Right atrium auricular region (tissue), 2 donors: ENCODE measurements around the gene PITPNB. TPM values are rescaled to one million over a fixed set of nuclear protein-coding genes. Genes with fewer than 3 reads are reported as not detected.

Experiments
- DNase-seq: peaks from one replicate; pipeline ENCODE4 v3.0.0-alpha.2; 2019; ENCODE audit warnings: low spot score
- H3K27ac ChIP-seq, 2 donors: fragments of 200-600 bp; sonication (generic); 1 replicate in 1 of 2; 2 replicates in 1 of 2; pipeline ENCODE4 v1.5.1; 2016 to 2019
- H3K27me3 ChIP-seq, 2 donors: fragments of 200-600 bp; sonication (generic); one replicate each; pipeline versions ENCODE4 v1.5.1 to v1.6.0; 2017 to 2019
- H3K36me3 ChIP-seq: fragments of 200-600 bp; sonication (generic); one replicate; pipeline ENCODE4 v1.5.1; 2016
- H3K4me1 ChIP-seq, 2 donors: fragments of 200-600 bp; sonication (generic); one replicate each; pipeline versions ENCODE4 v1.5.1 to v1.6.0; 2017 to 2019
- H3K4me3 ChIP-seq, 2 donors: fragments of 200-600 bp; sonication (generic); 1 replicate in 1 of 2; 2 replicates in 1 of 2; pipeline ENCODE4 v1.5.1; 2017 to 2019; ENCODE audit warnings: mild to moderate bottlenecking in 1 of 2, moderate library complexity in 1 of 2
- H3K9me3 ChIP-seq, 2 donors: fragments of 200-600 bp; sonication (generic); one replicate each; pipeline ENCODE4 v1.5.1; 2019
- total RNA-seq, 2 donors: library from RNA; depleted of rRNA; stranded (reverse); fragments of >200 nt; gene quantifications; one replicate each; pipeline ENCODE4 v1.1.0, GENCODE V29; 2016
- TF ChIP-seq, protein P1 (sequence below), 2 donors: fragments of 200-600 bp; sonication (generic); IDR thresholded peaks; one replicate each; pipeline ENCODE4 v1.5.1; 2019; ENCODE audit warnings: antibody characterized with exemption in 2 of 2

PITPNB gene
- total RNA-seq, 2 donors from 2014 or later: 26.3 to 43.0 TPM

DNA sequence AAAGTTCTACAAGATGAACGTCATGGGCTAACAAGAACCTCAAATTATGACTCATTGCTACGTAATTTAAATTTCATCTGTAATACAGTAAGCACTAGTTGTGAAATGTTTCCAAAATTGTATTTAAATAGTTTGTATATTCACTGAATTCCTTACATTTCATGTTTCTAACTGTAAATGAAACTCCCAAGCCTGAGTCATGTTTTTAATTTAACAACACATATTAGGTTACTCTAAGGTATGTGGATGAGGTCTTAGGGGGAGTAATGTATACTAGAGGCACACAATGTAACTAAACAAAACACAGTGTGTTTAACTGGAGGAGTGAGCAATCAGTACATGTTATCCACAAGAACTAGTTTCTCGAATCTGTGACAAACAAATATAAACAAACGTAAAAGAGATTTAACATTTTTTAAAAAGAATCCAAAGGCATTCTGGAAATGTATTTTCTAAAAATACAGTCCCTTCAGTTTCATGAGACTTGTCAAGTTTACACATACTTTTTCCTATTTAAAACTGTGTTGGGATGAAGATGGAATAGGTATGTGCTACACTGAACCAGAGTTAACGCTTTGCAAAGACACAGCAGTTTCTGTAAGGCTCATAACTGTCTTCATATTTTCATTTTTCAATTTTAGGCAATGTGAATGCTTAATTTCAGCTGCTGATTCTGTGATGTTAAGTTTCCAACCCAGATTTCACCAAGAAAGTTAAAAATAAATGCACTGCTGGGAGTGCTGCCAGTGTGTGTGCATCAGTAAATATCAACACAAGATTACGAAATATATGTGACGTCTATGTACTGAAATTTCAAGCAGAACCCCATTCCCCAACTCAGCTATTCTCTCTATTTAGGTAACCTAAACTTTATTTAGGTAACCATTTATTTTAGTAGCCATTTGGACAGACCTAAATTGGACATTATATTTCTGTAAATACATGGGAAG, 52.6 kb downstream of the PITPNB start:
- Histone ChIP-seq H3K9me3 (no peaks in the 10 kb centered on the region), H3K4me1 (peaks cover 0 to 57% of the 10 kb centered on the region in 2 donors), H3K36me3 (peaks cover 6% of the 10 kb centered on the region), H3K27ac (peak overlapping the region; percentile 83 to 87), H3K4me3 (no peak overlapping the region), H3K27me3 (no peaks in the 10 kb centered on the region)
- DNase-seq: peak; percentile 75
- TF ChIP-seq, protein P1, sequence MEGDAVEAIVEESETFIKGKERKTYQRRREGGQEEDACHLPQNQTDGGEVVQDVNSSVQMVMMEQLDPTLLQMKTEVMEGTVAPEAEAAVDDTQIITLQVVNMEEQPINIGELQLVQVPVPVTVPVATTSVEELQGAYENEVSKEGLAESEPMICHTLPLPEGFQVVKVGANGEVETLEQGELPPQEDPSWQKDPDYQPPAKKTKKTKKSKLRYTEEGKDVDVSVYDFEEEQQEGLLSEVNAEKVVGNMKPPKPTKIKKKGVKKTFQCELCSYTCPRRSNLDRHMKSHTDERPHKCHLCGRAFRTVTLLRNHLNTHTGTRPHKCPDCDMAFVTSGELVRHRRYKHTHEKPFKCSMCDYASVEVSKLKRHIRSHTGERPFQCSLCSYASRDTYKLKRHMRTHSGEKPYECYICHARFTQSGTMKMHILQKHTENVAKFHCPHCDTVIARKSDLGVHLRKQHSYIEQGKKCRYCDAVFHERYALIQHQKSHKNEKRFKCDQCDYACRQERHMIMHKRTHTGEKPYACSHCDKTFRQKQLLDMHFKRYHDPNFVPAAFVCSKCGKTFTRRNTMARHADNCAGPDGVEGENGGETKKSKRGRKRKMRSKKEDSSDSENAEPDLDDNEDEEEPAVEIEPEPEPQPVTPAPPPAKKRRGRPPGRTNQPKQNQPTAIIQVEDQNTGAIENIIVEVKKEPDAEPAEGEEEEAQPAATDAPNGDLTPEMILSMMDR (IDR thresholded peaks at IDR 0.05): no peak

DNA sequence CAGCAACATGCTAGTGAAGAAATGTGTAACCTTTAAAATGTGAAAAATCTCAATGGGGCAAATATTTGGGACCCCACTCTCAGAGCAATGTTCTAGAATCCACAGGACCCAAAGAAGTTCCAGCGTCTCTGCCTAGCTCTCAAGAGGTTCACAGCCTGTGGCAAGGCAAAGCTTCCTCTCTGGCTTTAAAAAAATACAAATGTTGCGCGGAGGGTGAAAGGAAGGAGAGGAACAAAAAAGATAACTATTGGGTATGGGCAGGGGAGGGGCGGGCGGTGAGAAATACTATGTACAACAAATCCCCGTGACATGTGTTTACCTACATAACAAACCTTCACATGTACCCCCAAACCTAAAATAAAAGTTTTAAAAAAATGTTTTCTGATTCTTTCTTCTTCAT, 53.6 kb downstream of the PITPNB start:
- TF ChIP-seq, protein P1 (IDR thresholded peaks at IDR 0.05): no peak
- Histone ChIP-seq H3K9me3 (no peaks in the 10 kb centered on the region), H3K36me3 (no peaks in the 10 kb centered on the region), H3K4me3 (no peak overlapping the region), H3K27ac (peak overlapping the region; percentile 83 to 87), H3K27me3 (no peaks in the 10 kb centered on the region), H3K4me1 (peaks cover 0 to 50% of the 10 kb centered on the region in 2 donors)
- no peak for DNase-seq

DNA sequence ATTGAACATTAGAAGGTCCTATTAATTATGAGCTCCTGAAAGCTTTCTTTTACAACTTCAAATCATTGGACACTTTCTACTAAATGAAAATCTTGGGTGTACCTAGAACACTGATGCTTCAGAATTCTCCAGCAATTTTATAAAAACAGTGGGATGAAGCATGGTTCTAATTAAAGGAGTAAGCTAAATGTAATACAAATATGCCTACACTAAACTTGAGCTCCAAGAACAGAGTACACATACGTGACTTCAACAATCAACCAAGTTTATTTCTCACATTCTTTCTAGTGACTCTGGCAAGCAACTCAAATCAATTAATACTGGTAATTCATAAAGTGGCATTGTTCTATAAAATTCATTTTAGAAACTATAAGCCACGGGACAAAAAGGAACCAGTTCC, 55.5 kb downstream of the PITPNB start:
- TF ChIP-seq, protein P1 (IDR thresholded peaks at IDR 0.05): no peak
- H3K27ac ChIP-seq: peak overlapping the region in 1 of 2 donors; percentile 1
- H3K9me3 ChIP-seq: no peaks in the 10 kb centered on the region
- H3K27me3 ChIP-seq: no peaks in the 10 kb centered on the region
- peaks cover 18% of the 10 kb centered on the region for H3K36me3 ChIP-seq
- no peak overlapping the region for H3K4me3 ChIP-seq
- peaks cover 0 to 47% of the 10 kb centered on the region in 2 donors for H3K4me1 ChIP-seq
- no peak for DNase-seq

DNA sequence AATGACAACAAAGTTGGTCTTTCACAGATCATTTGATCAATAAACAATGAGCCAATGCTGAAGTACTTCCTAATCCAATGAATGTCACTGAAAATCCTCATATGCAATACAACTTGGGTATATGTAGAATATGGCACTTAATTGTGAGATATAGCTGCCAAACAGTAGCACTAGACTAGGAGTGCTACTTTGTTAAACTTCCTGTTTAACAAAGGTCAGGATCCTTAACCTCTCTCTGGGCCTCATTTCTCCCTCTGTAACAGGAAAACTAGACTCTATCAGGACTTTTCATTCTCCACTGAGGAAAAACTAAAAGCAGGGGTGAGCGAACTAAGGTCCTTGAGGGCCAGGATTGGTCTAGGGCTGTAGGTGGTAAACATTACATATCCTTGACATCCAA, 56.1 kb downstream of the PITPNB start:
- Histone ChIP-seq H3K4me1 (peaks cover 0 to 46% of the 10 kb centered on the region in 2 donors), H3K4me3 (no peak overlapping the region), H3K9me3 (no peaks in the 10 kb centered on the region), H3K27me3 (no peaks in the 10 kb centered on the region), H3K27ac (peak overlapping the region in 1 of 2 donors; percentile 1), H3K36me3 (peaks cover 21% of the 10 kb centered on the region)
- DNase-seq: no peak
- TF ChIP-seq, protein P1 (IDR thresholded peaks at IDR 0.05): no peak

DNA sequence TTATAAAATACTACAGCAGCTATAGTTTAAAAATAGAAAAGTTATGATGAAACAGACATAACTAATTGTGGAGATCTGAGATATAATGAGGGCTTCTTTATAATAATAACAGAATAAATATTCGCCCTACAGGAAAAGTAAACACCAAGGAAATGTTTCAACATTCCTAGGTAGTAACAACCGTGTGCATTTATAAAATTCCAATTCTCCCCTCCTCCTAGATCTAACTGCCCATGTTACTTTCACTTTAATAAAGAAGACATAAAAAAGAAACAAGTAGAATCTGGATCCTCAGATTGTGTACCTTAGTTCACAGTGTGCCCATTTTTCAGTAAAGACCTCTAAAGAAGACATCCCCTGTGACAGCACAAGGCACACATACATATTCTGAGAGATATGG, 59.7 kb downstream of the PITPNB start:
- Histone ChIP-seq H3K27me3 (no peaks in the 10 kb centered on the region), H3K4me1 (peaks cover 0 to 28% of the 10 kb centered on the region in 2 donors), H3K9me3 (no peaks in the 10 kb centered on the region), H3K4me3 (no peak overlapping the region), H3K36me3 (peaks cover 56% of the 10 kb centered on the region), H3K27ac (no peak overlapping the region)
- DNase-seq: no peak
- TF ChIP-seq, protein P1 (IDR thresholded peaks at IDR 0.05): no peak
